Panc1 (cell line): ENCODE results near the gene SPTBN1.

Source experiments
- CTCF ChIP-seq: fragments of 450-650 bp; IDR thresholded peaks from 2 replicates; pipeline ENCODE4 v1.5.1; 2017; ENCODE audit warnings: mild to moderate bottlenecking
- POLR2AphosphoS5 ChIP-seq: IDR thresholded peaks from 2 replicates; pipeline ENCODE4 v1.6.1; 2012; ENCODE audit warnings: mild to moderate bottlenecking, low read depth, low read length, moderate library complexity
- SIN3A ChIP-seq: IDR thresholded peaks from 2 replicates; pipeline ENCODE4 v1.6.1; 2012; ENCODE audit warnings: low read depth, mild to moderate bottlenecking, low read length, moderate library complexity, borderline replicate concordance; ENCODE audit not compliant: insufficient read depth

DNA sequence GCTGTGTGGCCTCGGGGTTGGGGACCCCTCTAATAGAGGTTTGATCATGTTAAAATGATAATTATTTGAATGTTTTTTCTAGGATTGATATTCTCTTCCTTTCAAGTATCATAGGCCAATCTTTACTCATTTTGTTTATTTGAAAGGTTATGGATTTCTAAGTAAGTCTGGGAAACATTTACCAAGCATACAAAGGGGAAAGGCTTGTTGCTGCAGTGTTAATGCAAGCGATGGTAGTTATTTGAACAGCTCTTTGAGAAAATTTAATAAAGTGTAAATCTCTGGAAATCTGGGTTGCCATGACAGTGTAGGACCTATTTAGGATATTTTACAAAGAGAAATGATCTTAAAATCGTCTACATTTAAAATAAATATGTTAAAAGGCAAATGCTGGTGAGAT lies 56.1 kb downstream of the SPTBN1 start:
- TF ChIP-seq CTCF: no peak
- TF ChIP-seq POLR2AphosphoS5: no peak
- no peak for TF ChIP-seq SIN3A
